ENCODE results near the gene TMEM207. TPM values are rescaled to one million over a fixed set of nuclear protein-coding genes. Genes with fewer than 3 reads are reported as not detected.
A peak's percentile ranks its signal among the peaks of the same experiment; 100 is the strongest.

TMEM207 gene
- total RNA-seq, 1 donor from 2014 or later: not detected

GRCh38 chr3:190444576-190445145 is 5.0 kb downstream of the TMEM207 start:
- no peak for DNase-seq (ENCODE audit: low read depth in 2 of 2)

DNA sequence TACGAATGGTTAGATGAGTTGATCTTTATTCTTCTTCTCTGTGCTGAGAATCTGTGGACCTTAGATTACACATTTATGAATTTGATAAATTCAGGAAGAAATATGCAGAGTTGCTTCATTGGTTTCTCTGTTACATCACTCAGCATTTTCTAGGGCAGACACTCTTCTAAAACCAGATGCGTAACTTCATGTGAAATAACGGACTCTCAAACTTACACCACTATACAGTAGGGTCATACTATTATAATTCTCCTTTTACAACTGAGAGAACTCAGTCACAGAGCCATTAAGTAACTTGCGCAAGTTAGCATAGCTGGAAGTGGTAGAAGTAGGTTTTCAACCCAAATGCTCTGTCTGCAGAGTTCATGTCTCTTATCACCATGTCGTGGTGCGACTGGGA is 5.7 kb downstream of the TMEM207 start:
- no peak for DNase-seq (ENCODE audit: low read depth in 2 of 2)

DNA sequence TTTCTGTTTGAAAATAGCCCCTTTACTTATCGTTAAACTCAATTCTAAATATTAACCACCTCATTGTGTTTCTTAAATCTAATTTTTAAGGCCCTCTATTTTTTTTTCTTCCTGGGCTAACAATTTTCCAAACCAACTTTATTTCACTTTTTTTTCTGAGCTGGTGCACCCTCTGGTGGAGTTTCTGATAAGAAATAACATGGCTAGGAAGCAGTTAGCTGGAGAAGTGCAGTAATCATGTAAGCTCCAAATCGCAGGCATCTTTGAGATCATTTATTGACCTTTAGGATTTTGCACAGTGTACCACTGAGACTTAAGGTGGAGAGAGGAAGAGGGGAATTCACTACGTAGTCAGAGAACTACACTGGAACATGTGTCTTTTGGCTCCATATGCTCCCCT is 6.4 kb downstream of the TMEM207 start:
- DNase-seq (ENCODE audit: low read depth in 2 of 2): peak; percentile 14 to 33

- DNase-seq (ENCODE audit: low read depth in 2 of 2): no peak
Measured at GRCh38 chr3:190442240-190442639, 7.5 kb downstream of the TMEM207 start.

- DNase-seq (ENCODE audit: low read depth in 2 of 2): no peak
Measured at GRCh38 chr3:190436331-190436730, 13.4 kb downstream of the TMEM207 start.

GRCh38 chr3:190435618-190436017 is 14.1 kb downstream of the TMEM207 start:
- no peak for DNase-seq (ENCODE audit: low read depth in 2 of 2)

- DNase-seq (ENCODE audit: low read depth in 2 of 2): no peak
Measured at GRCh38 chr3:190433626-190434025, 16.1 kb downstream of the TMEM207 start.

- peak; percentile 3 to 5 for DNase-seq (ENCODE audit: low read depth in 2 of 2)
Measured at GRCh38 chr3:190432216-190432615, 17.5 kb downstream of the TMEM207 start.

DNA sequence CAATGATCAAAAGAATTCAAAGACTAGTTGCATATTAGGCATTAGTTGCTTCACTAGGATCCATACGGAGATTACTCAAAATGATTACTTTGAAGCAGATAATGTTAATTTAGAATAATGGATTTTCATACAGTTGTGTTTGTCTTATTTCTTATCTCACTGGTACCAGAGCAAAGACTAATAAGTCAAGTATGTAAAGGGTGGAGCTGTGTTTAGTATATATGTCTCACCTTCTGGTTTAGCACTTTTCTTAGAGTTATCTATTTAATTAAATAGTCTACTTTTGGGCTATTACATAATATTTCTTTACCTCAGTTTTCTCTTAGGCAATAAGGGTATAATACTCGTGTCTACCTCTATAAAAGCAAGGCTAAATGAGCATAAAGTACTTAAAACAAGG is 18.8 kb downstream of the TMEM207 start:
- DNase-seq (ENCODE audit: low read depth in 2 of 2): no peak

DNA sequence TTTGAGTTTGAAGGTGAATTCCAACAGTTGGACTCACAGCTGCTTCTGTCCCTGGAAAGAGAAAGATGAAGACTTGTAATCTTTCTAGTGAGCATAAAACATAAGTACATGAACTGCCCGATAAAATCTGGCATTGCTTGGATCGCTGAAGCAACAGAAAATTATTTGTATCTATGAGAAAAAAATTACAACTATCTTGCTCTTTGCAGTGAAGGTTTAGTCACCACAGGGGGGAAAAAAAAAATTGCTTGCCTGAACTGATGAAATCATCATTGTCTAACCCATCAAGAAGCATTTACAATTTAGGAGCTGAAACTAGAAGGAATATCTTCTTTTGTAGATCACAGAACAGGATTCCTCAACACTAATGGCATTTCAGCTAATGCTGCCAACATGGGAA is 20.0 kb downstream of the TMEM207 start:
- no peak for DNase-seq (ENCODE audit: low read depth in 2 of 2)

DNA sequence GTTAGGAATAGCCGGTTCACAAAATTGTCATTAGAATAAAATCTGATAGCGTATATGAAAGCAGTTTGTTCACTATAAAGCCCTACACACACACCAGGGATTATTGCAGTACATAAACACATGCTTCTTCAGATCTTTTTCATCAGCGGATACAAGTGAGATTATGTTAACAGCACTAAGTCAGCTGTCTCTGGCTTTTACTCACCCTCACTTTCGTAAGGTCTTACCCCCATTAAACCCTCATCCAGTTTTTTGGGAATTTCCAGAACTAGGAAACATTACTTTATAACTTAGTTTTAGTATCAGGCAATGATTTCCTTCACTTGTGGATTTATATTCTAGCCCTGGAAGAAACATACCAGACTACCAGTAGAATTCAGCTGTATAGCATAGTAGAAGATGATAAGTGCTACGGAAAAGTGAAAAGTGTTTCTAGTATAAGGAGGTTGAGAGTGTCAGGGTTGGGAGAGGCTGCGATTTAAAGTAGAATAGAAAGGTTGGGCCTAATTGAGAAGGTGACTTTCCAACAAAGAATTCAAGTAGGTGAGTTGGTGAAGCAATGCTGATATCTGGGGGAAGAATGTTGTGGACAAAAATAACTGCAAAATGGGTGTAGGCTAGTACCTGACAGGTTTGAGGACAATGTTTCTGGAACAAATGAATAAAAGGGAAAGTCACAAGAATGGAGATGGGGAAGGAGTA is 22.7 kb downstream of the TMEM207 start:
- no peak for DNase-seq (ENCODE audit: low read depth in 2 of 2)

DNA sequence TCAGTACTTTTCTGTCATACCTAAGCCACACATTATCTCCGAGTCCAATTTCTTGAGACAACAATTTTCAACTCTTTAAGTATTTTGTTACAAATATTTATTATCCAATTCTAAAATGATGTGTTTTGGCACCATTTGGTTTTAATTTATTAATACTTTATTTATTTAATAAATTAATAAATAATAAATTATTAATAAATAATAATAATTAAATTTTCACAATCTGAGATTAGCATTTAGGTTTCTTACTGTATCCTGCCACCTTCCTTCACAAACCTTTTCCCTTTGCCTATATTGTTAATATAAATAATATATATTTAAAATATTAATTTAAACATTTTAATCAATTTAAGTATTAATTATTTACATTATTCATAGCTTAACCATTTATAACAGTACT is 23.9 kb downstream of the TMEM207 start:
- no peak for DNase-seq (ENCODE audit: low read depth in 2 of 2)

DNA sequence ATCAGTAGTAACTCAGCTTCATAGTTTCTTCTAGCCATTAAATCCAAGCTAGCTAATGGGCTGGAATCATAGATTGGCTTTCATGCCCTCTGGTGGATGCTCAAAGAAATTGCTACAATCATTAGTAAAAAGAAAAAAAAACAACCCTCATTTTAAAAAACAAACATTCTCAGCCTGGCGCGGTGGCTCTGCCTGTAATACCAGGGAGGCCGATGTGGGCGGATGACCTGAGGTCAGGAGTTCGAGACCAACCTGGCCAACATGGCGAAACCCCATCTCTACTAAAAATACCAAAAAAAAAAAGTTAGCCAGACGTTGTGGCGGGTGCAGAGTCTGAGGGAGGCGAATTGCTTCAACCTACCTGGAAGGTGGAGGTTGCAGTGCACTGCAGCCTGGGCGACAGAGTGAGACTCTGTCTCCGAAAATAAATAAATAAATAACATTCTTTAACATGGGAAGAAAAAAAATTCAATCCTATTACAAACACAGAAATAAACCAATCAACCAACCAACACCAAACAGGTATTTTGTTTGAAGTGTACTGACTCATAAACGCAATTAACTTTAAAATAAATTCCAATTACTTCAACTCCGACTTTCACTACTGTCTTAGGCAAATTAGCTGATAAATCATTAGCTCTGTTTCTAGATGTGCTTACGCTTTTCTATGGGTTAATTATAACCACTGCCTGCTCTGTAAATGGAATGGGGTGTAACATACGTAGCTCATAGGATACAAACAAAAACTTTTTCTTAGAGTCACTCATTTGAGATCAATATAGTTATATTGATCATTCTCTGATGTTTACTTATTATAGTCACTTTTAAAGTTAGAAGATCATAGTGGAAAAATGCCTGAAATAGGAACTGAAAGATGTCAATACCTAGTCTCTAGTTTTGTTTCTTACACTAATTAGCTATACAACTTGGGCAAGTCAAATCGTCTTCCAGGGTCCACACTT is 24.9 kb downstream of the TMEM207 start:
- peak; percentile 79 to 82 for DNase-seq (ENCODE audit: low read depth in 2 of 2)

GRCh38 chr3:190424108-190424477 is 25.6 kb downstream of the TMEM207 start:
- DNase-seq (ENCODE audit: low read depth in 2 of 2): no peak

- no peak for DNase-seq (ENCODE audit: low read depth in 2 of 2)
Measured at GRCh38 chr3:190414297-190414696, 35.4 kb downstream of the TMEM207 start.

DNA sequence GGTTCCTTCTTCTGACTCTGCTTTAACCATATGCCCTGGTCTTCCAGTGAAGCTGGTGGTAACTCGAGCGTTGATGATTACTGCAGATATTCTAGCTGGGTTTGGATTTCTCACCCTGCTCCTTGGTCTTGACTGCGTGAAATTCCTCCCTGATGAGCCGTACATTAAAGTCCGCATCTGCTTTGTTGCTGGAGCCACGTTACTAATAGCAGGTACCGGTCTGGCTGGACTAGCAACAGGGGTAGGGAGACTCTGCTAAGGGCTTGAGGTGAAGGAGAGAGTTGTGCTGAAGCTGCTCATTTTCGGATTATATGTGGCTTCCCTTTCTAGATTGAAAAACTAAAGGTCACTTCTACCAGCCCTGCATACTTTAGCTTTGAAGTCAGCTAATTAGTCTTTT is 45.0 kb downstream of the TMEM207 start:
- DNase-seq (ENCODE audit: low read depth in 2 of 2): no peak

DNA sequence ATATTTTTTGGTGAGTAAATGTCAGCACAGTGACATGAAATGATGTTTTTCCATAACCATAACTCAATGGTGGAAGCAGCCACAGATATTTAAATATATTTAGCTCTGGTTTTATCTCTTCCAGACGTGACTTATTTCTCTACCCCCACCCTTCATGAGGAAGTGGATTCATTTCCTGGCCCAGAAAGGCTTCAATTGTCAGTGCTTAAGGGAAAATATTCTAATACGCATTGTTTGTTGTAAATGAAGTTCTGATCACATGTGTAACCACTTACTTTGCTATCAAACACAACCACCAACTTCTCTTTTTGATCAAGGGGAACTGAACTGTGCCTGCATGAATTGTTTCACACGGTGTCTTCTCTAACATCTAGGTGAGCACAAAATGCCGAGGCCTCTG is 47.7 kb downstream of the TMEM207 start:
- peak; percentile 56 to 92 for DNase-seq (ENCODE audit: low read depth in 2 of 2)

DNA sequence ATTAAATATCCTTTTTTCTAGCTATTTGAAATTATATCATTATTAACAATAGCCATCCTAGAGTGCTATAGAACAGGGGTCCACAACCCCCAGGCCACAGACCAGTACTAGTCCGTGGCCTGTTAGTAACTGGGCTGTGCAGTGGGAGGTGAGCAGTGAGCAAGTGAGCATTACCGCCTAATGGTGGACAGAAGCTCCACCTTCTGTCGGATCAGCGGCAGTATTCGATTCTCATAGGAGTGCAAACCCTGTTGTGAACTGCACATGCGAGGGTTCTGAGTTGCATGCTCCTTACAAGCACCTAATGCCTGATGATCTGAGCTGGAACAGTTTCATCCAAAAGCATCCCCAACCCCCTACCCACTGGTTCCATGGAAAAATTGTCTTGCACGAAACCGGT is 50.0 kb downstream of the TMEM207 start:
- DNase-seq (ENCODE audit: low read depth in 2 of 2): no peak

DNA sequence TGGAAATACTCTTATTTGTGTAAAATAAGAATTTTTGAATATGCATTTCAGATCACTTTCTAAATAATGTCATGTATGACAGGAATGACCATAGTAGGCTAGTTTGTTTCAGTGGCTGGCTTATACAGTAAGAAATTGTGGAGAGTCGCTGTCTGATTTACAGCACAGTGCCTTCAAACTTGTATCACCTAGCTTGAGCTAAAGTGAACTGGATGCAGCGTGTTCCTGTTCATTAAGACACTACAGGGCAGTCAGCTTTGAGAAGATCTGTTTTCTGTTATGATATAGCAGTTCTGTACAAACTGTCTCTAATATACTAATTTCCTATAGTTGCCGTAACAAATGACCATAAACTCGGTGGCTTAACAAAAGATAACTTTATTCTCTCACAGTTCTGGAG is 51.8 kb downstream of the TMEM207 start:
- no peak for DNase-seq (ENCODE audit: low read depth in 2 of 2)

- DNase-seq (ENCODE audit: low read depth in 2 of 2): no peak
Measured at GRCh38 chr3:190396001-190396400, 53.7 kb downstream of the TMEM207 start.

DNA sequence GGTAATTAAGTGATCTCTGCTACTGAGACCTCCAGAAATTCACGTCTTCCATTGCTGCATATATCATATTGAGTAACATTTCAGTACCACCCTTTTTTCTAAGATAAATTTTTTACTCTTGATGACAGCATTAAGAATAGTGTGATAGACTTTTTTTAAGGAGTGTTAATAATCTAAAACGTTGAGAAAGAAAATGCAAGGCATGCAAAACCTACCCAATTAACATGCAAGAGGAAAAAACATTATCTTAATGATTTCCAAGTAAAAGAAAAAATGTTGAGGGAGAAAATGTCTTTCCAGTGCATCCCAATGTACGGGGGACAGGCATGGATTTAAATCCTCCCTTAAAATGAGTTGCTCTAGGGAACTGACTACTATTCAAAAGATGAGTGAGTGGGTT is 61.0 kb downstream of the TMEM207 start:
- no peak for DNase-seq (ENCODE audit: low read depth in 2 of 2)

GRCh38 chr3:190387578-190388213 is 62.0 kb downstream of the TMEM207 start, which contains the start of gene CLDN16:
CLDN16 (plus strand) TSS chr3:190388163; CDS start chr3:190388330, 167 bp downstream.
- DNase-seq (ENCODE audit: low read depth in 2 of 2): no peak
